SK-N-SH (cell line): Measurements from ENCODE around the gene FAM131C. TPM values are rescaled to one million over a fixed set of nuclear protein-coding genes. Genes with fewer than 3 reads are reported as not detected.

Experiments
- CTCF ChIA-PET: fragments of 300-600, 350-600 bp; formaldehyde crosslinking; extraction: SDS; loops from one replicate; lab custom pipeline; 2021; lab: Yijun Ruan, JAX
- POLR2A ChIA-PET: fragments of 350-600 bp; sonication (Branson Sonifier 250); formaldehyde crosslinking; extraction: SDS; loops from one replicate; lab custom pipeline; 2020; ENCODE audit warnings: antibody characterized with exemption, inconsistent platforms; lab: Yijun Ruan, JAX
- DNase-seq: peaks from one replicate; pipeline ENCODE4 v3.0.0; 2012
- H2AFZ ChIP-seq: fragments of 200-600 bp; sonication (generic); 2 replicates; pipeline ENCODE4 v1.8.1; 2016; ENCODE audit warnings: antibody characterized with exemption, mild to moderate bottlenecking, low read depth
- H3F3A ChIP-seq: fragments of 200-600 bp; sonication (generic); replicated peaks from 2 replicates; pipeline ENCODE3; 2016; ENCODE audit warnings: antibody characterized with exemption, mild to moderate bottlenecking; ENCODE audit not compliant: insufficient read depth
- H3K27ac ChIP-seq, 2 experiments: fragments of 200-500 bp in 1 of 2; fragments of 200-600 bp in 1 of 2; sonication (Bioruptor generic) in 1 of 2; sonication (generic), shearing (Covaris generic) in 1 of 2; 2 replicates each; pipeline versions ENCODE4 v1.5.1 to v1.6.1; 2014 to 2016; ENCODE audit warnings: low read depth in 2 of 2, inconsistent platforms in 1 of 2, low read length in 1 of 2, mild to moderate bottlenecking in 1 of 2, mixed read lengths in 1 of 2
- H3K27me3 ChIP-seq: fragments of 200-600 bp; sonication (generic), shearing (Covaris generic); 2 replicates; pipeline ENCODE4 v1.6.1; 2016; ENCODE audit warnings: mixed run types; ENCODE audit not compliant: insufficient read depth
- H3K36me3 ChIP-seq, 2 experiments: fragments of 200-500 bp in 1 of 2; fragments of 200-600 bp in 1 of 2; sonication (Bioruptor generic) in 1 of 2; sonication (generic) in 1 of 2; replicated peaks in 1 of 2; 2 replicates each; pipeline versions ENCODE3 to v1.5.1; 2014 to 2016; ENCODE audit warnings: low read length in 1 of 2, mild to moderate bottlenecking in 1 of 2; ENCODE audit not compliant: insufficient read depth in 2 of 2, control insufficient read depth in 1 of 2
- H3K4me1 ChIP-seq, 2 experiments: fragments of 200-500 bp in 1 of 2; fragments of 200-600 bp in 1 of 2; sonication (Bioruptor generic) in 1 of 2; sonication (generic), shearing (Covaris generic) in 1 of 2; 2 replicates each; pipeline versions ENCODE4 v1.5.1 to v1.6.1; 2014 to 2016; ENCODE audit warnings: low read depth in 1 of 2, low read length in 1 of 2, mixed run types in 1 of 2; ENCODE audit not compliant: insufficient read depth in 2 of 2, control insufficient read depth in 1 of 2
- H3K4me2 ChIP-seq: fragments of 200-600 bp; sonication (generic), shearing (Covaris generic); 2 replicates; pipeline ENCODE4 v1.6.1; 2017; ENCODE audit warnings: mixed run types
- H3K4me3 ChIP-seq, 2 experiments: fragments of 200-500 bp in 1 of 2; fragments of 200-600 bp in 1 of 2; sonication (Bioruptor generic) in 1 of 2; sonication (generic), shearing (Covaris generic) in 1 of 2; 2 replicates each; pipeline versions ENCODE4 v1.5.1 to v1.8.1; 2014 to 2016; ENCODE audit warnings: low read depth in 2 of 2, inconsistent platforms in 1 of 2, low read length in 1 of 2, mild to moderate bottlenecking in 1 of 2, mixed read lengths in 1 of 2, moderate library complexity in 1 of 2
- H3K79me2 ChIP-seq: fragments of 200-600 bp; sonication (generic); 2 replicates; pipeline ENCODE4 v1.8.1; 2017; ENCODE audit warnings: mild to moderate bottlenecking; ENCODE audit not compliant: insufficient read depth
- H3K9ac ChIP-seq: fragments of 200-600 bp; sonication (generic); 2 replicates; pipeline ENCODE4 v1.6.1; 2017; ENCODE audit warnings: mixed run types
- H3K9me2 ChIP-seq: fragments of 200-600 bp; sonication (generic); 2 replicates; pipeline ENCODE4 v1.6.1; 2017; ENCODE audit warnings: mixed run types
- H3K9me3 ChIP-seq: fragments of 200-600 bp; sonication (generic); 2 replicates; pipeline ENCODE4 v1.6.1; 2017; ENCODE audit warnings: mixed run types, mild to moderate bottlenecking, moderate library complexity
- H4K20me1 ChIP-seq: fragments of 200-600 bp; sonication (generic); 2 replicates; pipeline ENCODE4 v1.6.1; 2017; ENCODE audit warnings: mild to moderate bottlenecking, mixed run types; ENCODE audit not compliant: insufficient read depth
- EP300 ChIP-seq, 2 experiments: IDR thresholded peaks; 2 replicates each; pipeline versions ENCODE4 v1.4.0 to v1.6.1; 2012; ENCODE audit warnings: borderline replicate concordance in 1 of 2, low read depth in 1 of 2, low read length in 1 of 2
- FOSL2 ChIP-seq: IDR thresholded peaks from 2 replicates; pipeline ENCODE4 v1.4.0; 2012; ENCODE audit warnings: low read depth, mild to moderate bottlenecking, moderate library complexity, borderline replicate concordance
- FOXJ3 ChIP-seq: sonication (generic); formaldehyde crosslinking; IDR thresholded peaks from 2 replicates; pipeline ENCODE4 v1.5.1; 2020; ENCODE audit warnings: mild to moderate bottlenecking, missing genetic modification reagents
- GATA2 ChIP-seq: sonication (generic); formaldehyde crosslinking; IDR thresholded peaks from 2 replicates; pipeline ENCODE4 v1.5.0; 2020; ENCODE audit warnings: mild to moderate bottlenecking, missing genetic modification reagents
- JUND ChIP-seq: IDR thresholded peaks from 2 replicates; pipeline ENCODE4 v1.4.0; 2012
- NRF1 ChIP-seq: IDR thresholded peaks from 2 replicates; pipeline ENCODE4 v1.6.1; 2012; ENCODE audit warnings: low read depth, mild to moderate bottlenecking, low read length
- POLR2AphosphoS5 ChIP-seq: IDR thresholded peaks from 2 replicates; pipeline ENCODE4 v1.6.1; 2012; ENCODE audit warnings: low read depth, low read length
- RAD21 ChIP-seq: IDR thresholded peaks from 2 replicates; pipeline ENCODE4 v1.6.1; 2012; ENCODE audit warnings: mild to moderate bottlenecking, low read length
- RCOR1 ChIP-seq: fragments of 150-350 bp; IDR thresholded peaks from 2 replicates; pipeline ENCODE4 v1.6.1; 2017; ENCODE audit warnings: antibody characterized with exemption, low read length
- YY1 ChIP-seq: IDR thresholded peaks from 2 replicates; pipeline ENCODE4 v1.4.0; 2012; ENCODE audit warnings: low read depth, mild to moderate bottlenecking
- WGBS: methylation state at CpG from one replicate; pipeline ENCODE4 v1.1.6; 2017; ENCODE audit warnings: low lambda C conversion rate; 5-methylcytosine and 5-hydroxymethylcytosine counted together
- polyA plus RNA-seq, 3 experiments: library from polyadenylated mRNA; depleted of rRNA; stranded (reverse); fragments of >200 nt; gene quantifications; 2 replicates each; pipeline ENCODE4 v1.2.3, GENCODE V29; 2012
- TF ChIP-seq, protein P1 (sequence below): fragments of 200-600 bp; sonication (generic); IDR thresholded peaks from 2 replicates; pipeline ENCODE4 v1.6.1; 2017; ENCODE audit warnings: antibody characterized with exemption, mild to moderate bottlenecking, moderate library complexity
- TF ChIP-seq, protein P2 (sequence below): IDR thresholded peaks from 2 replicates; pipeline ENCODE4 v1.4.0; 2012; ENCODE audit warnings: low read depth
- TF ChIP-seq, protein P3 (sequence below): IDR thresholded peaks from 2 replicates; pipeline ENCODE4; 2012
- TF ChIP-seq, protein P4 (sequence below): IDR thresholded peaks from 2 replicates; pipeline ENCODE4 v1.4.0; 2012; ENCODE audit warnings: low read depth, borderline replicate concordance

FAM131C gene
- polyA plus RNA-seq, 1 of the 3 experiments (the other 2 are of a cell fraction) = 1.6 TPM

DNA sequence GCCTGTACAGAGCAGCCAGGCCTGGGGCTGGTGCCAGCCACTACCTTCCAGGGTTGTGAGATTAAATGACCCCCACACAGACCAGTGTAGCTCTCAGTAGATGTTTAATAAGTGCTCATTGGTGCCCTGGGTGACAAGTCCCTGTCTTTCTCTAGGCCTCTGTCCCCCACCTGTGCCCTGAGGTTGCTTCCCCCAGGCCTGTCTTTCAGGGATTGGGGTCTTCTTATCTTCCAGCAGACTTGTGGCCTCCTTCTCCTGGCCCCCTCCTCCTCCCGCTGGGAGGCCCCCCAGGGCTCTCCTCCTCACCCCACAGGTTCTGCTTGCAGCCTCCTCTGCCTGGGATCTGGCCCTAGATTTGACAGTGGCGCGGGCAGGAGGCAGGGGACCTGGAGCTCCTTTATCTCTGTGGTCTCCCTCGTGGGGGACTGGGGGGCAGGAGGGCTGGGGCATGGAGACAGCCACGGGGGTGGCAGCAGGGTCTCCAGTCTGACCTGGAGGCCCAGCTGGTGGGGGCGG lies 42.1 kb upstream of the FAM131C start:
- Histone ChIP-seq H3K27ac (no peak overlapping the region), H3K4me2 (no peak overlapping the region), H3K79me2 (no peaks in the 10 kb centered on the region), H3K9me2 (no peaks in the 10 kb centered on the region), H3K4me1 (peaks cover 17 to 24% of the 10 kb centered on the region in 2 experiments; a peak in 3 of 4 replicates), H3K36me3 (no peaks in the 10 kb centered on the region), H2AFZ (no peak overlapping the region), H4K20me1 (no peaks in the 10 kb centered on the region), H3K27me3 (no peaks in the 10 kb centered on the region), H3K9ac (no peak overlapping the region), H3F3A (peaks cover 11% of the 10 kb centered on the region), H3K9me3 (no peaks in the 10 kb centered on the region), H3K4me3 (no peak overlapping the region)
- WGBS = no CpG with 5 or more reads among the region's 6 CpGs
- ChIA-PET CTCF (interaction anchor here (2.0 kb wide), 1 partner anchor 33 kb away, joined by 6 read pairs; no protein-coding TSS in a partner anchor), POLR2A (no interaction called here)
- no peak for DNase-seq
- TF ChIP-seq, protein P1, sequence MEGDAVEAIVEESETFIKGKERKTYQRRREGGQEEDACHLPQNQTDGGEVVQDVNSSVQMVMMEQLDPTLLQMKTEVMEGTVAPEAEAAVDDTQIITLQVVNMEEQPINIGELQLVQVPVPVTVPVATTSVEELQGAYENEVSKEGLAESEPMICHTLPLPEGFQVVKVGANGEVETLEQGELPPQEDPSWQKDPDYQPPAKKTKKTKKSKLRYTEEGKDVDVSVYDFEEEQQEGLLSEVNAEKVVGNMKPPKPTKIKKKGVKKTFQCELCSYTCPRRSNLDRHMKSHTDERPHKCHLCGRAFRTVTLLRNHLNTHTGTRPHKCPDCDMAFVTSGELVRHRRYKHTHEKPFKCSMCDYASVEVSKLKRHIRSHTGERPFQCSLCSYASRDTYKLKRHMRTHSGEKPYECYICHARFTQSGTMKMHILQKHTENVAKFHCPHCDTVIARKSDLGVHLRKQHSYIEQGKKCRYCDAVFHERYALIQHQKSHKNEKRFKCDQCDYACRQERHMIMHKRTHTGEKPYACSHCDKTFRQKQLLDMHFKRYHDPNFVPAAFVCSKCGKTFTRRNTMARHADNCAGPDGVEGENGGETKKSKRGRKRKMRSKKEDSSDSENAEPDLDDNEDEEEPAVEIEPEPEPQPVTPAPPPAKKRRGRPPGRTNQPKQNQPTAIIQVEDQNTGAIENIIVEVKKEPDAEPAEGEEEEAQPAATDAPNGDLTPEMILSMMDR = no peak
- TF ChIP-seq FOSL2 = no peak
- no peak for TF ChIP-seq NRF1
- TF ChIP-seq, protein P2, sequence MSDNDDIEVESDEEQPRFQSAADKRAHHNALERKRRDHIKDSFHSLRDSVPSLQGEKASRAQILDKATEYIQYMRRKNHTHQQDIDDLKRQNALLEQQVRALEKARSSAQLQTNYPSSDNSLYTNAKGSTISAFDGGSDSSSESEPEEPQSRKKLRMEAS = no peak
- no peak for TF ChIP-seq EP300 (IDR thresholded peaks at IDR 0.05; ENCODE audit: borderline replicate concordance in 1 of 2, low read depth in 1 of 2, low read length in 1 of 2)
- no peak for TF ChIP-seq GATA2 (CRISPR knock-in tag)
- TF ChIP-seq FOXJ3 (CRISPR knock-in tag) = no peak
- no peak for TF ChIP-seq POLR2AphosphoS5
- TF ChIP-seq RAD21 = no peak
- TF ChIP-seq, protein P3, sequence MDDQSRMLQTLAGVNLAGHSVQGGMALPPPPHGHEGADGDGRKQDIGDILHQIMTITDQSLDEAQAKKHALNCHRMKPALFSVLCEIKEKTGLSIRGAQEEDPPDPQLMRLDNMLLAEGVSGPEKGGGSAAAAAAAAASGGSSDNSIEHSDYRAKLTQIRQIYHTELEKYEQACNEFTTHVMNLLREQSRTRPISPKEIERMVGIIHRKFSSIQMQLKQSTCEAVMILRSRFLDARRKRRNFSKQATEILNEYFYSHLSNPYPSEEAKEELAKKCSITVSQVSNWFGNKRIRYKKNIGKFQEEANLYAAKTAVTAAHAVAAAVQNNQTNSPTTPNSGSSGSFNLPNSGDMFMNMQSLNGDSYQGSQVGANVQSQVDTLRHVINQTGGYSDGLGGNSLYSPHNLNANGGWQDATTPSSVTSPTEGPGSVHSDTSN = no peak
- TF ChIP-seq JUND = no peak
- TF ChIP-seq YY1 = no peak
- TF ChIP-seq RCOR1 = no peak
- TF ChIP-seq, protein P4, sequence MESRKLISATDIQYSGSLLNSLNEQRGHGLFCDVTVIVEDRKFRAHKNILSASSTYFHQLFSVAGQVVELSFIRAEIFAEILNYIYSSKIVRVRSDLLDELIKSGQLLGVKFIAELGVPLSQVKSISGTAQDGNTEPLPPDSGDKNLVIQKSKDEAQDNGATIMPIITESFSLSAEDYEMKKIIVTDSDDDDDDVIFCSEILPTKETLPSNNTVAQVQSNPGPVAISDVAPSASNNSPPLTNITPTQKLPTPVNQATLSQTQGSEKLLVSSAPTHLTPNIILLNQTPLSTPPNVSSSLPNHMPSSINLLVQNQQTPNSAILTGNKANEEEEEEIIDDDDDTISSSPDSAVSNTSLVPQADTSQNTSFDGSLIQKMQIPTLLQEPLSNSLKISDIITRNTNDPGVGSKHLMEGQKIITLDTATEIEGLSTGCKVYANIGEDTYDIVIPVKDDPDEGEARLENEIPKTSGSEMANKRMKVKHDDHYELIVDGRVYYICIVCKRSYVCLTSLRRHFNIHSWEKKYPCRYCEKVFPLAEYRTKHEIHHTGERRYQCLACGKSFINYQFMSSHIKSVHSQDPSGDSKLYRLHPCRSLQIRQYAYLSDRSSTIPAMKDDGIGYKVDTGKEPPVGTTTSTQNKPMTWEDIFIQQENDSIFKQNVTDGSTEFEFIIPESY = no peak
